GM04504 (cell line): ENCODE data around the gene PHACTR4.
"Not testable (repeated sequence)": the region's sequence is repeated elsewhere in the genome, so short reads cannot be mapped to it uniquely, and the experiment has no call there.

ENCODE experiments used
- DNase-seq: peaks from one replicate; pipeline ENCODE4 v3.0.0-alpha.2; 2012; ENCODE audit warnings: low read depth

Gene PHACTR4

GRCh38 chr1:28501925-28502324 is 132.4 kb downstream of the PHACTR4 start:
- DNase-seq = no peak

- no peak for DNase-seq
These were observed 133.6 kb downstream of the PHACTR4 start for GRCh38 chr1:28503117-28503516.

- DNase-seq = peak; percentile 99
These were observed 136.1 kb downstream of the PHACTR4 start, which contains the start of gene RCC1 for GRCh38 chr1:28505406-28506187. Gene RCC1 (plus strand): TSS chr1:28506043. CDS start chr1:28529867, 23,824 bp downstream.

GRCh38 chr1:28506907-28507246 is 137.3 kb downstream of the PHACTR4 start:
- DNase-seq = no peak

- DNase-seq = no peak
These were observed 137.7 kb downstream of the PHACTR4 start for GRCh38 chr1:28507247-28507645.

- no peak for DNase-seq
These were observed 138.3 kb downstream of the PHACTR4 start for GRCh38 chr1:28507646-28508434.

- no peak for DNase-seq
These were observed 138.9 kb downstream of the PHACTR4 start for GRCh38 chr1:28508435-28508754.

- DNase-seq = no peak
These were observed 140.2 kb downstream of the PHACTR4 start for GRCh38 chr1:28509705-28510272.

GRCh38 chr1:28510273-28510969 is 140.9 kb downstream of the PHACTR4 start:
- DNase-seq = no peak

- no peak for DNase-seq
These were observed 141.5 kb downstream of the PHACTR4 start for GRCh38 chr1:28510970-28511440.

GRCh38 chr1:28512058-28512611 is 142.6 kb downstream of the PHACTR4 start:
- no peak for DNase-seq

GRCh38 chr1:28514445-28514933 is 144.9 kb downstream of the PHACTR4 start:
- DNase-seq = not testable (repeated sequence)

GRCh38 chr1:28516518-28516956 is 147.0 kb downstream of the PHACTR4 start:
- DNase-seq = no peak

GRCh38 chr1:28517649-28517999 is 148.1 kb downstream of the PHACTR4 start:
- no peak for DNase-seq

GRCh38 chr1:28518000-28518744 is 148.6 kb downstream of the PHACTR4 start:
- DNase-seq = peak; percentile 70

- DNase-seq = no peak
These were observed 149.3 kb downstream of the PHACTR4 start for GRCh38 chr1:28518745-28519341.

- no peak for DNase-seq
These were observed 150.6 kb downstream of the PHACTR4 start for GRCh38 chr1:28519946-28520725.

GRCh38 chr1:28520796-28521195 is 151.3 kb downstream of the PHACTR4 start:
- DNase-seq = not testable (repeated sequence)

GRCh38 chr1:28521502-28522164 is 152.1 kb downstream of the PHACTR4 start:
- DNase-seq = no peak
